Kidney (tissue), 14 donors: Measurements from ENCODE around the gene RAB34. TPM values are rescaled to one million over a fixed set of nuclear protein-coding genes. Genes with fewer than 3 reads are reported as not detected.
"Not testable (repeated sequence)": the region's sequence is repeated elsewhere in the genome, so short reads cannot be mapped to it uniquely, and the experiment has no call there.

Experiments
- DNase-seq, 5 donors: peaks; one replicate each; pipeline ENCODE4 v3.0.0-alpha.2; 2013 to 2020
- FAIRE-seq: peaks from 2 replicates; lab custom pipeline; 2012; peaks lifted over from hg19 to GRCh38; lab: Jason Lieb, UNC
- H3K27ac ChIP-seq, 2 donors: one replicate each; pipeline ENCODE4 v1.7.0; 2013; ENCODE audit warnings: low read depth in 2 of 2, low read length in 2 of 2, inconsistent platforms in 1 of 2
- H3K27me3 ChIP-seq: one replicate; pipeline ENCODE4 v1.7.1; 2013; ENCODE audit warnings: low read length, inconsistent platforms; ENCODE audit not compliant: control insufficient read depth, insufficient read depth
- H3K36me3 ChIP-seq, 3 donors: one replicate each; pipeline versions ENCODE4 v1.7.0 to v1.7.1; 2013; ENCODE audit warnings: low read length in 3 of 3, control low read depth in 1 of 3, inconsistent platforms in 1 of 3; ENCODE audit not compliant: insufficient read depth in 3 of 3, control insufficient read depth in 2 of 3
- H3K4me1 ChIP-seq, 3 donors: one replicate each; pipeline versions ENCODE4 v1.7.0 to v1.7.1; 2013; ENCODE audit warnings: low read length in 3 of 3, inconsistent platforms in 1 of 3, low read depth in 1 of 3; ENCODE audit not compliant: control insufficient read depth in 2 of 3, insufficient read depth in 2 of 3
- H3K4me3 ChIP-seq, 3 donors: one replicate each; pipeline versions ENCODE4 v1.7.0 to v1.8.1; 2013; ENCODE audit warnings: low read length in 3 of 3, control low read depth in 1 of 3, inconsistent platforms in 1 of 3
- H3K9ac ChIP-seq, 3 donors: one replicate each; pipeline versions ENCODE4 v1.7.0 to v1.7.1; 2013; ENCODE audit warnings: low read length in 3 of 3, control low read depth in 1 of 3, inconsistent platforms in 1 of 3
- H3K9me3 ChIP-seq, 3 donors: one replicate each; pipeline versions ENCODE4 v1.7.0 to v1.7.1; 2013; ENCODE audit warnings: low read length in 3 of 3, control low read depth in 1 of 3, inconsistent platforms in 1 of 3; ENCODE audit not compliant: control insufficient read depth in 2 of 3, insufficient read depth in 1 of 3
- intact Hi-C: fragments of 100-400 bp; cut with DNase I; formaldehyde crosslinking; loops from one replicate; pipeline ENCODE4 v1.11.1; 2022
- polyA plus RNA-seq: library from polyadenylated mRNA; stranded (reverse); fragments of 350-450 nt; fragmentation: Illumina TruSeq; extraction: RNeasy Lipid Tissue Mini Kit (QIAGEN cat#74804); gene quantifications from one replicate; pipeline ENCODE4 v1.2.3, GENCODE V29; 2014; ENCODE audit warnings: low read depth, low replicate concordance; ENCODE audit not compliant: insufficient read depth
- total RNA-seq: library from RNA; stranded (reverse); fragmentation: NEBNext Ultra II Directional; extraction: Animal tissue kit (Norgen Biotek cat#: 25700); gene quantifications from one replicate; pipeline ENCODE4 v1.2.1, GENCODE V29; 2021
- TF ChIP-seq, protein P1 (sequence below): IDR thresholded peaks from 3 replicates; pipeline ENCODE4 v1.5.1; 2012; ENCODE audit warnings: mild to moderate bottlenecking, moderate library complexity, borderline replicate concordance; ENCODE audit not compliant: insufficient read depth; ENCODE audit errors: extremely low read depth
- donor health status: control.
- donor health status: control.
- donor health status: control.
- donor health status: control.
- donor health status: control.
- donor health status: DM: yes; HTN: yes; CAD: no.
- donor health status: Normal renal cell carcinoma (clear cell type).

Gene RAB34
- total and polyA plus RNA-seq, 2 donors from 2014 or later: 119 to 128 TPM

DNA sequence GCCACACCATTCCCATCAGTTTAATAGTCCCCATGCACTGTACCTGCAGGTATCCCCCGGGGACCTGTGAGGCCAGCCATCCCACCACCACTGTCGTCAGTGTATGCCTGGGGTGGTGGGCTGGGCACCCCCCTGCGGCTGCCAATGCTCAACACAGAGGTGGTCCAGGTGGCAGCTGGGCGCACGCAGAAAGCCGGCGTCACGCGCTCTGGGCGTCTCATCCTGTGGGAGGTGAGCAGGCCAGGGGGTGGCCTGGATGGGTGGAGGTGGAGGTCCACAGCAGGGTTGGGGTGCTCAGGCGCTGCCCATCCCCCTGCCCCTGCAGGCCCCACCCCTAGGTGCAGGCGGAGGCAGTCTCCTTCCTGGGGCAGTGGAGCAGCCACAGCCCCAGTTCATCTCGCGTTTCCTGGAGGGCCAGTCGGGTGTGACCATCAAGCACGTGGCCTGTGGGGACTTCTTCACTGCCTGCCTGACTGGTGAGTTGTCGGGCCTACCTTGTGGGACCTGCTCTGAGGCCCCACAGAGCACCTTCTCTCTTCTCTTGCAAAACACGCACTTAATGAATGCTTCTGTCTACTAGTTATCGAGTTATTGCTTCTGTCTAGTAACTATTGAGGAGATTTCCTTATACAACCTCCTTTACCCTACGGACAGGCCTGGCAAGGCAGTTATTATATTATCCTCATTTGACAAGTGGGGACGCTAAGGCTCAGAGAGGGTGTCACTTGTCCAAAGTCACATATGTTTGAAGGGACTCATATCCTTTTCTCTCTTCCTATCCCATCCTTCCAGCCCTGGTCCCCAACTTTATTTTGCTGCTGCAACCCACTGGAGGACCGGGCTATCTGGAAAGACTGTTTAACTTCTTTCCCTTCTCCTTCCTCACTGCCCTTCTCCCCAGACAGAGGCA is 20.4 kb upstream of the RAB34 start:
- Histone ChIP-seq H3K36me3 (peaks cover 0 to 2% (median 0%) of the 10 kb centered on the region in 3 donors), H3K27me3 (no peaks in the 10 kb centered on the region), H3K4me1 (peaks cover 0 to under 1% (median 0%) of the 10 kb centered on the region in 3 donors), H3K27ac (no peak overlapping the region), H3K9me3 (no peaks in the 10 kb centered on the region), H3K4me3 (no peak overlapping the region), H3K9ac (peak overlapping the region in 1 of 3 donors; percentile 22)
- TF ChIP-seq, protein P1, sequence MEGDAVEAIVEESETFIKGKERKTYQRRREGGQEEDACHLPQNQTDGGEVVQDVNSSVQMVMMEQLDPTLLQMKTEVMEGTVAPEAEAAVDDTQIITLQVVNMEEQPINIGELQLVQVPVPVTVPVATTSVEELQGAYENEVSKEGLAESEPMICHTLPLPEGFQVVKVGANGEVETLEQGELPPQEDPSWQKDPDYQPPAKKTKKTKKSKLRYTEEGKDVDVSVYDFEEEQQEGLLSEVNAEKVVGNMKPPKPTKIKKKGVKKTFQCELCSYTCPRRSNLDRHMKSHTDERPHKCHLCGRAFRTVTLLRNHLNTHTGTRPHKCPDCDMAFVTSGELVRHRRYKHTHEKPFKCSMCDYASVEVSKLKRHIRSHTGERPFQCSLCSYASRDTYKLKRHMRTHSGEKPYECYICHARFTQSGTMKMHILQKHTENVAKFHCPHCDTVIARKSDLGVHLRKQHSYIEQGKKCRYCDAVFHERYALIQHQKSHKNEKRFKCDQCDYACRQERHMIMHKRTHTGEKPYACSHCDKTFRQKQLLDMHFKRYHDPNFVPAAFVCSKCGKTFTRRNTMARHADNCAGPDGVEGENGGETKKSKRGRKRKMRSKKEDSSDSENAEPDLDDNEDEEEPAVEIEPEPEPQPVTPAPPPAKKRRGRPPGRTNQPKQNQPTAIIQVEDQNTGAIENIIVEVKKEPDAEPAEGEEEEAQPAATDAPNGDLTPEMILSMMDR: no peak
- peak; percentile 58 to 89 (median 71) for DNase-seq
- intact Hi-C loops: no loop called here
- FAIRE-seq: no peak

DNA sequence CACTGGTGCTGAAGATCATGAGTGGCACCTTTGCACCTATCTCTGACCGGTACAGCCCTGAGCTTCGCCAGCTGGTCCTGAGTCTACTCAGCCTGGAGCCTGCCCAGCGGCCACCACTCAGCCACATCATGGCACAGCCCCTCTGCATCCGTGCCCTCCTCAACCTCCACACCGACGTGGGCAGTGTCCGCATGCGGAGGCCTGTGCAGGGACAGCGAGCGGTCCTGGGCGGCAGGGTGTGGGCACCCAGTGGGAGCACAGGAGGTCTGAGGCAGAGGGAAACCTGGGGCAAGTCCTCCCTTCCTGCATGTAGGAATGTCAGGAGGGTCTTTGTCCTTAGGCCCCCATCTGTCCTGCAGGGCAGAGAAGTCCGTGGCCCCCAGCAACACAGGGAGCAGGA is 19.6 kb upstream of the RAB34 start:
- H3K9me3 ChIP-seq: no peaks in the 10 kb centered on the region
- H3K4me3 ChIP-seq: no peak overlapping the region
- intact Hi-C loops: no loop called here
- H3K4me1 ChIP-seq: no peaks in the 10 kb centered on the region
- H3K27ac ChIP-seq: no peak overlapping the region
- TF ChIP-seq, protein P1: no peak
- peaks cover 0 to 2% (median 0%) of the 10 kb centered on the region in 3 donors for H3K36me3 ChIP-seq
- DNase-seq: peak in 1 of 5 donors; percentile 73
- no peaks in the 10 kb centered on the region for H3K27me3 ChIP-seq
- no peak overlapping the region for H3K9ac ChIP-seq
- FAIRE-seq: no peak

DNA sequence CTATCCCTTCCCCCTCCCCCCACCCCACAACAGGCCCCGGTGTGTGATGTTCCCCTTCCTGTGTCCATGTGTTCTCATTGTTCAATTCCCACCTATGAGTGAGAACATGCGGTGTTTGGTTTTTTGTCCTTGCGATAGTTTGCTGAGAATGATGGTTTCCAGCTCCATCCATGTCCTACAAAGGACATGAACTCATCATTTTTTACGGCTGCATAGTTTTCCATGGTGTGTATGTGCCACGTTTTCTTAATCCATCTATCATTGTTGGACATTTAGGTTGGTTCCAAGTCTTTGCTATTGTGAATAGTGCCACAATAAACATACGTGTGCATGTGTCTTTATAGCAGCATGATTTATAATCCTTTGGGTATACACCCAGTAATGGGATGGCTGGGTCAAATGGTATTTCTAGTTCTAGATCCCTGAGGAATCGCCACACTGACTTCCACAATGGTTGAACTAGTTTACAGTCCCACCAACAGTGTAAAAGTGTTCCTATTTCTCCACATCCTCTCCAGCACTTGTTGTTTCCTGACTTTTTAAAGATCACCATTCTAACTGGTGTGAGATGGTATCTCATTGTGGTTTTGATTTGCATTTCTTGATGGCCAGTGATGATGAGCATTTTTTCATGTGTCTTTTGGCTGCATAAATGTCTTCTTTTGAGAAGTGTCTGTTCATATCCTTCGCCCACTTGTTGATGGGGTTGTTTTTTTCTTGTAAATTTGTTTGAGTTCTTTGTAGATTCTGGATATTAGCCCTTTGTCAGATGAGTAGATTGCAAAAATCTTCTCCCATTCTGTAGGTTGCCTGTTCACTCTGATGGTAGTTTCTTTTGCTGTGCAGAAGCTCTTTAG is 18.5 kb upstream of the RAB34 start:
- H3K27me3 ChIP-seq, H3K36me3 ChIP-seq, FAIRE-seq, intact Hi-C loops, DNase-seq, H3K4me3 ChIP-seq, H3K27ac ChIP-seq, H3K9ac ChIP-seq, H3K9me3 ChIP-seq, H3K4me1 ChIP-seq: not testable (repeated sequence)
